Activated CD4-positive, alpha-beta T cell treated with anti-CD3 and anti-CD28 coated beads, Interleukin-2, amount 50 U/mL, for 48 hours (primary cell): ENCODE measurements around the gene RAD50.
"Not testable (repeated sequence)": the region's sequence is repeated elsewhere in the genome, so short reads cannot be mapped to it uniquely, and the experiment has no call there.

Experiments
- DNase-seq, 2 experiments: peaks; one replicate each; pipeline ENCODE4 v3.0.0-alpha.2; 2020

The RAD50 gene

GRCh38 chr5:132677682-132678400 lies 121.1 kb downstream of the RAD50 start:
- DNase-seq: no peak

- no peak for DNase-seq
These were observed 122.0 kb downstream of the RAD50 start for GRCh38 chr5:132678735-132679134.

DNA sequence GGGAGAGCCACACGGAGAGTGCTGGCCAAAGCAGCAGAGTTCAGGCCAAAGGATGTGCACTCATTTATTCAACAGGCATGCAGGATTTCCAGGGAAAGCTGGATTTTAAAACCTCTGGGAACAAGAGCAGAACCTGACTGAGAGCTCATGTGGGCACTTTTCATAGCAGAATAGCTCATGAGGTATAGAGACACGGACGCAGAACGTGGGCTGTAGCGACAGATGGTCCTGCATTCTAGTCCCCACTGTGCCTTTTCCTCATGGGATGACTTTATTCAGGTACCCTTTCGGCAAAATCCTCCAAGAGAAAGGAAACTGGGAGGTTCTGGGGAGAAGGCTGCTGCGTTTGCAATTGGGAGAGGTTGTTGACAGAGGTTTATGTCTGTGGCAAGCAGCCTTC lies 122.4 kb downstream of the RAD50 start:
- DNase-seq: no peak

GRCh38 chr5:132679717-132680380 lies 123.1 kb downstream of the RAD50 start:
- no peak for DNase-seq

DNA sequence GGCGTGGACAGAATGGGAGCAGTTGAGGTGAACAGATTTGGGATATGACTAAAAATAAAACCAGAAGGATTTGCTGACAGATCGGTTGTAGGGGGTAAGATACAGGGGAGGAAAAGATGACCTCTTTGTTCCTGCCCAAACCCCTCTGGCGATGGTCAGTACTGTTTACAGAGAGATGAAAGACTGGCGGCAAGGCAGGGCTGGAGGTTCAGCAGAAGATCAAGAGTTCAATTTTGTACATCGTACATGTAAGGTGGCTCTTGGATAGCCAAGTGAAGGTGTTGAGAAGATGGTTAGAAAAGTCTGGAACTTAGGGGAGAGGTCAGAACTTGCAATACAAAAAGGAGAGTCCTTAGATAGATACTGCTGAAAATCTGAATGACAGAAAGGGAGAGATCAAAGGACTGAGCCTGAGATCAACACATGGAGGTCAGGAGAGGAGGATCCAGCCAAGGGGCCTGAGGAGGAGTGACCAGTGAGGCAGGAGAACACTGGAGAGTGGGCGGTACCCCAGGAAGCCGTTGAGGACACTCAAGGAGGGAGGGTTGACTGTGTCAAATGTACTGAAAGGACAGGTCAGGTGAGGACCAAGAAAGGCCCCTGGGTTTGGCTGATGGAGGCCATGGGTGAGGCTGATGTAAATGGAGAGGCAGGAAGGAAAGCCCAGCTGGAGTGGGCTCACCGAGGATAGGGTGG lies 124.2 kb downstream of the RAD50 start:
- no peak for DNase-seq

DNA sequence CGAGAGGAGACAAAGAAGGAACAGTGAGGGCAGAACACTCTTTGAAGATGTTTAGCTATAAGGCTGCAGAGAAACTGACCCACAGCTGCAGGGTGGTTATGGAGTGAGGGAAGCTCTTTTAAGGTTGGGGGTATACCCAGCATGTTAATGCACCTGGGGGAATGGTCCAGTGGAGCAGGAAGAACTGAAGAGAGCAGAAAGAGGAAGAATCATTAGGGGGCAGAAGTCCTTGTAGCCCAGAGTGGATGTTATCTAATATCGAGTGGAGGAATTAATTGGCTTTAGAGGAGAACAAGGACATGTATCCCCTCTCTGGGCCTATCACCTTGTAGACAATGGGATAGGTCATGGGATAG lies 124.7 kb downstream of the RAD50 start:
- no peak for DNase-seq

DNA sequence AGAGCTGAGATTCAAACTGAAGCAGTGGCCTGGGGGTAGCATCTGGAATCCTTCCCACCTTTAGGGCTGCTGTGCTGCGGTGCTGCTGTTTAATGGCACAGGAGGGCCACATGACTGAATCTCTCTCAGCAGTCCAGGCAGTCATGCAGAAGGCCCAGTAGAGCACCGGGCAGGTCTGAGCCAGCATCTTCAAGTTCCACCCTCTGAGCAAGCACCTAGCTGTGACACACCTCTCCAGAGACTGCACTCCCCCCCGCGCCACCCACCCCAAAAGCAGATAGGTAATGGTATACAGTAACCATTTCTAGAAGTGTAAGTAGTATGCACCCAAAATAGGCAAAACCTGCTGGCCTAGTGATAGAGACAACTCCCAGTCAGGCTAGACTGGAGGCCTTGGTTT lies 125.2 kb downstream of the RAD50 start:
- no peak for DNase-seq

GRCh38 chr5:132684491-132684890 lies 127.7 kb downstream of the RAD50 start:
- no peak for DNase-seq

DNA sequence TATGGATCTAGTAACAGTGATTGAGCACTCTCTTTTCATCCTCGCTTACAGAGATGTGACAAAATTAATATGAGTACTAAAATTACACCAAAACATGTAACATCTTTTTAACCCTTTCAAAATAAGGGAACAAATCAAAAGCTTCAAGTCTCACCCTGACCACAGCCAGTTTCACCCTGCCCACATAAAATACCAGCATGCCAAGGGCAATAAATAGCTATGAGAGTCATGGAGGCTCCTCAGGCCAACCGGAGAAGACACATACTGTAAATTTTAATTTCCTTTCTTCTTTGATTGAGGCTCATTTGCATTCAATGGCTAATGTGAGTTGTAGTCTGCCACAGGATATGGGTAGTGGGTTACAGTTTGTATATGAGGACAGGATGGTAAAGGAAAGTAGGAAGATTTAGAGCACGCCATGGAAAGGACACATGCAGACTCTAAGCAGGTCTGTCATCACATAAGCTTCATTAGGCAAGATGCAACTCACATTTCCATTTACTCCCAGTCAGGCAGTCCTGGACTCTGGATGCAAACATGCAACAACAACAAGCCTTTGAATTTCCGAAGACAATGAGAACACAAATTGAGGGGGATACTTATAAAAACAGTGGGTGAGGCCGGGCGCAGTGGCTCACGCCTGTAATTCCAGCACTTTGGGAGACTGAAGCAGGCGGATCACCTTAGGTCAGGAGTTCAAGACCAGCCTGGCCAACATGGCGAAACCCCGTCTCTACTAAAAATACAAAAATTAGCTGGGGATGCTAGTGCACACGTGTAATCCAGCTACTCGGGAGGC lies 128.3 kb downstream of the RAD50 start:
- DNase-seq: no peak

DNA sequence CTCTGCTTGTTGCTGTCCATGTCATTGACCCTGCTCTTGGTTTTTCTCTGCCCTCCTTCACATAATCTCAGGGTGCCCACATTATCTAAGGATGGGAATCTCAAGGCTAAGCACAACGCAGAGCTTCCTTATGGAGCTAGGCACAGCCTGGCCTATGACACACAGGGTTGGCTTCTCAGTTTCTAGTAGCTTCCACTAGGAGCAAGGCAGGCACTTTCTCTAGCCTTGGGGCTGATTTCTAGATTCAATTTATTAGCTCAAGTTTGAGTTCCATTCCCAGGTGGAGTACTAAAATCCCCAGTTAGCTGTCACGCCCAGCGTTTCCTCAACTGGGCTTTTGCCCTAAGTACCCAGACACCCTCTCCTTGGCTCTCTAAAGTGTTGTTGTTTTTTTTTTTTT lies 129.4 kb downstream of the RAD50 start:
- no peak for DNase-seq

DNA sequence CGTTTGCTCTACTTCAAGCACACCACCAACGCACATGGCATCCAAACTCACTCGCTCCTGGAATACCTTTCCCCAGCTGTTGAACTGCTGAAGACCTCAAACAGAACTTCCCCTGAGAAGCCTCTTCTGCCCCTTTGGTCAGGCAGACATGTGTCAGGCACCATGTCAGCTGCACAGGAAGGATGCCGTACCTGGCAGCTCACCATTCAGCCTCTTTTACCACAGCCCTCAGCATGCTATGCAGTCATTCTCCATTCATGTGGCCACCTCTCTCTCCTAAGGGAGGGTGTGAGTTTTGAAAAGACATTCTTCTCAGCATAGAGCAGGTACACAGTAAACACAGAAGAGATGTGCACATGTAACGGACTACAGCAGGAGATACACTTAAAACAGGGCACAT lies 131.2 kb downstream of the RAD50 start:
- peak; percentile 23 to 36 for DNase-seq

GRCh38 chr5:132688536-132689339 lies 132.0 kb downstream of the RAD50 start:
- peak in 1 of 2 experiments; percentile 38 for DNase-seq

GRCh38 chr5:132689513-132689912 lies 132.7 kb downstream of the RAD50 start:
- DNase-seq: no peak

- DNase-seq: no peak
These were observed 133.4 kb downstream of the RAD50 start for GRCh38 chr5:132690156-132690555.

- DNase-seq: not testable (repeated sequence)
These were observed 135.2 kb downstream of the RAD50 start for GRCh38 chr5:132691755-132692631.

DNA sequence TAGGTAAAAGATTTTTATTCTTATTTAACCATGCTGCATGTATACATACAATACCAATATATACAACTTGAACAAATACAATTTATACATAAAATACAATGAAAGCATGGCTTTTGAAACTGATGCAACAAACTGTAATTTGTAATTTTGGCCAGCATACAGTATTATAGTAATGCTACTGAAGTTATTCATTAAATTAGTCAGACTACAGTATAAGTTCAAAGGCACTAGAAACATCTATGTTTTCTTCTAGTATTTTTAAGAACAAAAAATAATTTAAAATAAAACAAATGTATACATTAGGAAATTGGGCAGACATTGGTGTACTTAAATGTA lies 135.8 kb downstream of the RAD50 start:
- no peak for DNase-seq
